ENCODE results near the gene ATAT1.

- no peak for TF ChIP-seq JUNB (CRISPR knock-in tag; conservative IDR thresholded peaks at IDR 0.05)
- 0 out of 2 replicates have a peak, but pooled peaks have one; percentile 1 for TF ChIP-seq TFAP4 (CRISPR knock-in tag; IDR thresholded peaks at IDR 0.05; ENCODE audit: borderline replicate concordance)
- peak; percentile 79 for TF ChIP-seq BRD4 (IDR thresholded peaks at IDR 0.05)
- no peak for TF ChIP-seq CEBPB (tag; IDR thresholded peaks at IDR 0.05)
- no peak; a peak in 1 of 4 replicates for TF ChIP-seq FOXK2 (conservative IDR thresholded peaks at IDR 0.05 in 1 of 2, IDR thresholded peaks at IDR 0.05 in 1 of 2; ENCODE audit: low read depth in 2 of 2)
Measured at GRCh38 chr6:30615219-30615957, 11.3 kb upstream of the ATAT1 start.

Measured in K562 (cell line).